GDM1 (cell line): ENCODE results near the gene STYX.

Experiments
- DNase-seq: peaks from one replicate; lab custom pipeline; 2025; lab: John Stamatoyannopoulos, UW

The STYX gene

DNA sequence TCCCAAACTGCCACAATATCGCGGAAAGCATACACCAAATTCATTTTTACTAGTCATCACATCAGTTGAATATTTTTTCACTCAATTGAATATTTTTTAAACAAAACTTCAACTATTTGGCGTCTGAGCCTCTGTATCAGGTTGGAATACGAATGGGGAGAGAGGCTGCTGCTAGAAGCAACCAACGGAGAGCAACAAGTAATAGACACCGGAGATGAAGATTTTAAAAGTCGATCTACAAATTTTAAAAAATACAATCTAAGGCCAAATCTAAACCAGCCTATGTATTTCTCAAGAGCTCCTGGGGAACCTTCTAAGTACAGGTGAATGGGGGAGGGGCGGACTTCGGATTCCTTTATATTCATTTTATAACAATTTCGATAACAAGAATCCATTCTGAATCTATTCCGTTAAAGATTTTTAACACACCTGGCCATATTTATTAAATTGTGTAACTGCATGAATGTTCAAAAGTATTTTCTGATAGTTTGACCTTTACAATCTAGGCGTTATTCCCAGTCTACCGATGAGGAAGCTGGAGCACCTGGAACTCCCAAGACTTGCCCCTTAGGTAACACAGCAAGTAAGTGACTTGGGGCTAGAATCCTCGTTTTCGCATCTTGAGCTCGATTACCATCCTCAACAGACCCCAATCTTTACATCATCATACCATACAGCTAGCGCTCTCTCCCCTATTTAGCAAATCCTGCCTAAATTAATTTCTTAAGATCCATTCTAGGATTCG lies 60.2 kb downstream of the STYX start:
- DNase-seq: no peak

DNA sequence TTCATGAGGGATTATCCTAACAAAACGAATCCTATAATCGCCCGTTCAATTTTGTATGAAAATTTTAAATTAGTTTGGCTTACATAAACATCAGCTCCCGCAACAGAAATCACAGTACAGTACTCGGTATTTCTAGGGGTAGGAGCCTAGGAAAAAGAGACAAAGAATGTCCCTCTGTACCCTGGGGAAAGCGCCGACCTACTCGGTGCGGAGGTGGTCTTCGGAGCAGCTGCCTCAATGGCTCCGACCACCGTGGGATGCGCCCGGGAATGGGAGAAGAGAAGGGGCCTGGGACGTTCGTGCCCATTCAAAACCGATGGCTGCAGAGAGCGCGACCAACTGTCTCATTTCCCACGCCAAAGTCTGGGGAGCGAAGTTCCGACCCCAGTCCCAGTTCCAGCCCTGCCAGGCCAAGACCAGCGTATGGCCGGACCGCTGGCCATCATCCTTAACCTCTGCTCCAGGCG lies 60.8 kb downstream of the STYX start:
- no peak for DNase-seq

GRCh38 chr14:52791223-52792096 lies 61.5 kb downstream of the STYX start, which contains the start of gene GNPNAT1:
GNPNAT1 (minus strand) TSS chr14:52791607; CDS start chr14:52784650, 6,957 bp downstream.
- DNase-seq: peak; percentile 88

GRCh38 chr14:52792097-52792415 lies 62.1 kb downstream of the STYX start:
- no peak for DNase-seq

- DNase-seq: no peak
Measured at GRCh38 chr14:52793061-52793460, 63.1 kb downstream of the STYX start.

DNA sequence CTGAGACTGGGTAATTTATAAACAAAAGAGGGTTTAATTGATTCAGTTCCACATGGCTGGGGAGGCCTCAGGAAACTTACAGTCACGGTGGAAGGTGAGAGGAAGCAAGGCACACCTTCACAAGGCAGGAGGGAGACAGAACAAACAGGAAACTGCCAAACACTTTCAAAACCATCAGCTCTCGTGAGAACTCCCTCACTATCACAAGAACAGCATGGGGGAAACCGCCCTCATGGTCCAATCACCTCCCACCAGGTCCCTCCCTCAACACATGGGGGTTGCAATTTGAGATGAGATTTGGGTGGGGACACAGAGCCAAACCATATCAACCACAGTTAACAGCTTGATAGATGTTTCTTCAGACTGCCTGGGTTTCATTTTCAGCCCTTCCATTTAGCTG lies 67.7 kb downstream of the STYX start:
- no peak for DNase-seq

GRCh38 chr14:52798826-52799225 lies 68.9 kb downstream of the STYX start:
- DNase-seq: no peak

DNA sequence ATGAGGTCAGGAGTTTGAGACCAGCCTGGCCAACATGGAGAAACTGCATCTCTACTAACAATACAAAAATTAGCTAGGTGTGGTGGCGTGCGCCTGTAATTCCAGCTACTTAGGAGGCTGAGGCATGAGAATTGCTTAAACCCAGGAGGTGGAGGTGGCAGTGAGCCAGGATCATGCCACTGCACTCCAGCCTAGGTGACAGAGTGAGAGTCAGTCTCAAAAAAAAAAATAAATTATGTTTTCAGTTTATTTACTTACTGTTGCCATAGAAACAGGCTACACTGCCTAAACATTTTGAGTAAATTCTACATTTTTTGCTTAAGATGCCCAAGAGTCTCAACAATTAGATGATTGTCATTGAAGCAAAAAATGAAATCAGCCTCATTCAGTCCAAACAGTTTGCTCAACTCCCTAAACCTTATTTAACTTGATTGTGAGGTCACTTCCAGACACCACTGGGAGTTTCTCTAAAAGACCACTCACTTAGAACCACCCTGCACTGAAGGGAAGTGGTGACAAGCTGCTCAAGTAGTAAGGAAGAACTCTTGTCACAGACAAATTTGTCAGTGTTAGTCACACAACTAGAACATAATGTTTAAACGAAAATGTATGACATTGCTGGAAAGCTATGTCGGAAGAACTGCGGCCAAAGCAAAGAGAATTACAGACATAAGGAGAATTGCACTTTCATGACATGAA lies 71.2 kb downstream of the STYX start:
- peak; percentile 37 for DNase-seq

DNA sequence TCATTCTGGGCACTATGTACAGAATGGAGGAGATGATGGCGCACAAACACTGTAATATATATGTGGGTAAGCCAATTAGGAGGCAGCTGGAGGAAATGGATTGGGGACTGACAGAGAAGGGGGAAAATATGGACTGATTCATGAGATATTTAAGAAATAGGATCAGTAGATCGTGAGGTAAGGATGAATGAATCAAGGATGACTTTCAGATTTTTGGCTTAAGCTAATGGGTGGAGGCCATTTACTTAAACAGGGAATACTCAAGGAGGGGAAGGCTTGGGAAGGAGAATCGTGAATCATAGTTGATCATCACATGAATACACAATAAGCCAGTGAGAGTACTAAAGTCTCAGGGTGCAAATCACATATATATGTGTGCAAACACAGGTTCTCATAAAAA lies 72.6 kb downstream of the STYX start:
- no peak for DNase-seq

- DNase-seq: no peak
Measured at GRCh38 chr14:52806115-52806514, 76.1 kb downstream of the STYX start.

GRCh38 chr14:52808101-52808500 lies 78.1 kb downstream of the STYX start:
- no peak for DNase-seq

- DNase-seq: no peak
Measured at GRCh38 chr14:52821805-52822250, 91.9 kb downstream of the STYX start.

DNA sequence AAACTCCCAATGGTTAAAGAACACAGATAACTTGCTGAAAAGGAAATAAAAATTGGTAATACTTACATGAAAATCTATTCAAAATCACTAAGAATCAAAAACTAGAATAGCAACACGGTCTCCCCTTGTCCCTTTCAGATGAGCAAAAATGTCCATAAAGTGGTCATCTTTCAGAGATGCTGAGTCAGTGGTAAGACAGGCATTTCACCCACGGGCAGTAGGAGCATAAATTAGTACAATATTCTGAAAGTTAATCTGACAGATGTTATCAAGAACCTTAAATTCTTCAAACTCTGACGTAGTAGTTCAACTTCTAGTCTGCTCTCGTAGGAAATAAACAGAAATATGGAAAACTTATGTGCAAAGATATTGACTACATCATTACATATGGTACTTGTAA lies 94.5 kb downstream of the STYX start:
- no peak for DNase-seq
